Measurements from ENCODE around the gene ATXN7.

Gene ATXN7

DNA sequence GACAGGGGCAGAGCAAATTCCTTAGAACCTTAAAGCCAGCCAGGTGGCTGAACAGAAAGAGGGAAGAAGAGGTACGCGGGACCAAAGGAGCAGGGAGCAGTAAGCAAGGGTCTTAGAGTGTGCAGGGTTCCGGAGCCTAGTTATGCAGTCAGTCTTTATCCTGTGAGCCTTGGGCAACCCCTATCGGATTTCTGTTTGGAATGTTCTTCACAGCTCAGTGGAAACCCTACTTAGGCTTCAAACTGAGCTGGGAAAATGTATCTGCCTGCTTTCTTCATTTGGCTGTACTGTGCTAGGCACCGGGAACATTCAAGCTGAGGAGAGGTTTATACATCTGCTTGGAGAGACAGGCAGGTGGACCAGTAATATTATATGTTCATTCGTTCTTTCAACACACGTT, 122.5 kb downstream of the ATXN7 start:
- no peak for DNase-seq (ENCODE audit: low spot score)

- DNase-seq (ENCODE audit: low spot score), result no peak
Measured at GRCh38 chr3:63986831-63987230, 123.2 kb downstream of the ATXN7 start.

- DNase-seq (ENCODE audit: low spot score), result no peak
Measured at GRCh38 chr3:63988943-63989342, 125.3 kb downstream of the ATXN7 start.

GRCh38 chr3:63990204-63990603, 126.5 kb downstream of the ATXN7 start:
- no peak for DNase-seq (ENCODE audit: low spot score)

GRCh38 chr3:63990733-63991132, 127.1 kb downstream of the ATXN7 start:
- DNase-seq (ENCODE audit: low spot score), result no peak

DNA sequence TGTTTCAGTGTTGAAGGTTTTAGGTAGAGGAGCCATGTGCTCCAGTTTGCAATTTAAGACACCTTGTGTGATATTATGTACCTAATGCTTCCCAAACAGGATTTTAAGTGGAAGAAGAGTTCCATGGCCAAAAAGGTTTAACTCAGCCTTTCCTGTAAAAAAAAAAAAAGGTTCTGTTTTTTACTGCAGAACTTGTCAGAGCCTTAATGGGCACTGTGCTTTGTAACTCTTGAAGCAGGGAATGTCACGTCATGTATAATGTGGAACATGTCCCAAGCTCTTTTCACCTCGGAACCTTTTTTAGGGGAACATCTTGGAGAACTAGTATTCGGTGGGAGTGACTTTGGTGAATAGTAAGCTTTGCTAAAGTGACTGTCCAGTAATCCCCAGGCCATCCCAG, 128.0 kb downstream of the ATXN7 start:
- DNase-seq (ENCODE audit: low spot score), result no peak

DNA sequence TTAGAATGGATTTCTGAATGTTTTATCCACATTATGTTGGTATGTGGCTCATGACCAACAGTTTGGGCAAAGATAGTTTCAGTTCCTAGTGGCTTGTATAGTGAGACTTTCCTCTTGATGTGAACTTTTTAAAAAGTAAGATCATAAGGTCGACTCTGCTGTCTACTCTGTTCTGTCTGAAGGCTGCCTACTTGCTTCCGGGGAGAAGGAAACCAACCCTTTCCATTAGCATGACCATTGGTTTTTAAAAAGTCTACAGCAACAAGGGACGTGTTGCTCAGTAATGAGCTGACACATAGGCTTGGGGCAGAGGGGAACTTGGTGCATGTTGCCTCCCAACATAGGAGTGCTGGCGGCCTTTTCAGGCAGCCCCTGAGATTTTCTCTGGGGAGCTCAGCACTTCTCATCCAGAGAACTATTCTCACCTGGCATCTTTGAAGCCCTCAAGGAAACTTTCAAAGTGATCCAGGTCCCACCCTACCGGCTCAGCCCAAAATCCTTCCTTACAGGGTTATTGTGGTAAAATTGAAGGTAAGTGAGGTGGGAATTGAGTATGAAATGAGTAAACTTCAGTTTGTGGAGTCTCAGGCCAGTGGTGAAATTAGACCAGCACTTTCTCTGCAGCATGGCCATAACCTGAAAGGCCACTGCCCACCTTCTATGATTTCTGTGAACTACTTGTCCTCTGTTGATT, 129.0 kb downstream of the ATXN7 start:
- no peak for DNase-seq (ENCODE audit: low spot score)

GRCh38 chr3:63993653-63994079, 130.0 kb downstream of the ATXN7 start:
- no peak for DNase-seq (ENCODE audit: low spot score)

- DNase-seq (ENCODE audit: low spot score), result no peak
Measured at GRCh38 chr3:63995086-63995485, 131.4 kb downstream of the ATXN7 start.

DNA sequence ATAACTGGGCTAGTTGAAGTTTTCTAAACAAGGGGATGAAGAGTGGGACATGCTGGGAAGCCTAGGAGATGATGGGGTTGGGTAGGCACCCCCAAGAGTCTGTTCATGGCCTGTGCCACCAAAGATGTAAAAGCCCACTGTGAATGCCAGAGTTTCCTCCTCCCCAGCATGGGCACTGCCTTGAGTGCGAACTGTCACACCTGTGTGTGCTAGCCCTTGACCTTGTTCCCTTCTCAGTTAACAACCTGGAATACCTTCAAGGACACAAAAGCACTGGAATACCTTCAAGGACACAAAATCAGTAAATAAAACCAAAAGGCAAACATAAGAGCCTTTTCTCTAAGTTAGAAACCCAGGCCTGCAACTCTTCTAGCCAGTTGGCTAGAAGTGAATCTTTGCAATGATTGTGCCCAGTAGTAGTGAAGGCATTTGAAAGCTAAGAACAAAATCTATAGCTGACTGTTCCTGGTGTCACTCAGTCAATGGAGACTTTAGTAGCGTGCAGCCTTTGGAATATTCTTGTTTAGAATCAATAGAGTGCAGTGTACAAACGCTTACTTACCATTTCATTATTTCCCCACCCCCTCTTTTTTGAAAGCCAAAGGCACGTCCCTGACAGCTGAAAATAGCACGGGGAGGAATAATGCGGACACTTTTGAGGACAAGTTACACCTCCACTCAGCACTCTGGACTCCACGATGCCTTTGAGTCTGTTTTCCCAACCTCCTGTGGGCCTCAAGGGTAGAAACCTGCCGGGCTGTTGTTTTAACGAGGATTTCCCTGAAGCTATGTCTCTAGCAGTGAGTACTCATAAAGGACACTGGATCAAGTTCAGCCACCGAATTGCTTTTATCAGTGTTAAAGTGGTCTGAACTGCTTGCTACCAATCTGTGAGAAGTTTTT, 135.4 kb downstream of the ATXN7 start:
- no peak for DNase-seq (ENCODE audit: low spot score)

DNA sequence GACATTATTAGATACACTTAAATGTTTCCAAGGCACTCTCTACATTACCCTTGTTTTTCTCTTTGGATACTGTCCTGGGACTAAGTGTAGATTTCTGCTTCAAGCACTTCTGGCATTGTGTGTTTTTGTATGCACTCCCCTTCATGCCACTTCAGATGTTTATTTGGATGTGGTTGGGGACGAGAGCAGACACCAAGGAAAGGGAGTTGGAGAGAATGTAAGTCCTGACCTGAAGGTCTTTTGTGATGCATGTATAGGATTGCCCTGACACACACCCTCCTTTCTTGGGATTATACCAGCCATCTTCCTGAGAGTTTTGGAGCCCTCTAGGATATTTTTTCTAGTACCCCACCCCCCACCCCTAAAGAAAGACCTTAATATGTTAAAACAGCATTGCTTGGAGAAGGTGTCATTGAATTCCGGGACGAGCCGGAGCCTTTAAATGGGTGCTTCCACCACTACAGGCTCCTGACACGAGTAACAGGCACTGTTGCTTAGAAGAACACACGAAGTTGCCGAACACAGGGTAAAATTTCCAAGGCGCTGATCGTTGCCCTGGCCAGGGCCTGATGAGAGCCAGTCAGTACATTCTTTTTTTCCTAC, 136.9 kb downstream of the ATXN7 start:
- DNase-seq (ENCODE audit: low spot score), result no peak

DNA sequence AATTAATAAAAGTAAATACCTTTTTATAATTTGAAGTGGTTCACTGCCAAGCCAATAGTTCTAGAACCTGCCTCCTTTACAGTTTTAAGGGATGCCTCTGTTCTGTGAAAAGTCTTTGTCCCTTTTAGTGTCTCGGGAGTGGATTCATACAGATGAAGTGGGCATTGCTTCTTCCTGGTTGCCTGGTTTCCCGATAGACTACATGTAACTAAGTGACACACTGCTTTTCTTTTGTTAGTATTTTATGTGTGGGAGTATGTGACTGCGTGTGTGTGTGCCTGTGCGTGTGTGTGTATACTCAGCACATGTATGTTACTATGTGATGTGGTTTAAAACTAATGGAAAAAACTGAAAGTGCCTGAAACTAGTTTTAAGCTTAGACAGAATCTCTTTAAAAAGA, 138.6 kb downstream of the ATXN7 start:
- DNase-seq (ENCODE audit: low spot score), result no peak

GRCh38 chr3:64003589-64003988, 139.9 kb downstream of the ATXN7 start:
- DNase-seq (ENCODE audit: low spot score), result no peak

GRCh38 chr3:64008017-64008416, 144.3 kb downstream of the ATXN7 start:
- DNase-seq (ENCODE audit: low spot score), result no peak

- no peak for DNase-seq (ENCODE audit: low spot score)
Measured at GRCh38 chr3:64008487-64009351, 145.1 kb downstream of the ATXN7 start.

- DNase-seq (ENCODE audit: low spot score), result no peak
Measured at GRCh38 chr3:64009528-64009927, 145.9 kb downstream of the ATXN7 start.

DNA sequence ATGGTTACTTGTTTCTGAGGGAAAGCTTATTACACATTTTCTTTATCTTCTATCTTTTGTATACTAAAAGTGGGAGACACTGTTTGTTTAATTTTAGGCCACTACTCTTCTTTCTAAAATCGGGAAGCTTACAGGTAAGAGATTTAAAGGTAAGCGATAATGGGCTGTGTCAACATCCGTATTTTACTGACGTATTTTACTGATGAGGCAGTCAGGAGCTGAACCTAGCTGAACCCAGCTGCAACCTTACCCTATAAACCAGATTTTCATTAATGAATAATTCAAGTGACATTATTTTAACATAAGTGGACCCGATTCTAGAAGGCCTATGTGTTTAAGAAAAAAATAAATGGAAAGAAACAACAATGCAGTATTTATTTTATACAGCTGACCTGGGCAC, 146.5 kb downstream of the ATXN7 start:
- no peak for DNase-seq (ENCODE audit: low spot score)

GRCh38 chr3:64011685-64012084, 148.0 kb downstream of the ATXN7 start:
- DNase-seq (ENCODE audit: low spot score), result no peak

- no peak for DNase-seq (ENCODE audit: low spot score)
Measured at GRCh38 chr3:64016941-64017620, 153.4 kb downstream of the ATXN7 start.

GRCh38 chr3:64019271-64019670, 155.6 kb downstream of the ATXN7 start:
- DNase-seq (ENCODE audit: low spot score), result no peak

DNA sequence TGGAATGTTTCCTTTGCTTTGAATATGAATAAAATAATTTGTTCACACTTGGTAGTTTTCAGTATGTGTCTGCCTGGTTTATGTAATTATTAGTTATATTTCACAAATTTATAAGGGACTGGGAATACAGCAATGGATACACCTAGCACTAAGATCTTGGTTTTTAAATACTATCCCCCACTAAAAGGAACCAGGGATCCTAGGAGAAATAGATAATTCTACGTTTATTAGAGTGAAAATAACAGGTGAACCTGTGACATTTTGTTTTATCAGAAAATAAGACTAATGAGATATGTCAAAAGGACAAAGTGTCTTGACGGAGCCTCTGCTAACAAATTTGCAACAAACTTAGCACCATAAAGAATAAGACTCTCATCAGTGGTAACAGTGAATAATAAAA, 156.2 kb downstream of the ATXN7 start:
- DNase-seq (ENCODE audit: low spot score), result no peak
